ENCODE data around the gene HLA-DOB.

The HLA-DOB gene

GRCh38 chr6:32843331-32843978, 26.7 kb upstream of the HLA-DOB start:
- no peak for DNase-seq

- DNase-seq, result no peak
Observed at GRCh38 chr6:32842690-32843089, 25.9 kb upstream of the HLA-DOB start.

- DNase-seq, result no peak
Observed at GRCh38 chr6:32842021-32842650, 25.3 kb upstream of the HLA-DOB start.

GRCh38 chr6:32840604-32841246, 23.9 kb upstream of the HLA-DOB start:
- no peak for DNase-seq

GRCh38 chr6:32839356-32839755, 22.6 kb upstream of the HLA-DOB start:
- DNase-seq, result no peak

GRCh38 chr6:32838114-32838958, 21.5 kb upstream of the HLA-DOB start, which contains the start of gene TAP2:
Gene TAP2 (minus strand): TSS chr6:32838739. CDS start chr6:32838233, 506 bp downstream.
- peak; percentile 70 for DNase-seq

- DNase-seq, result no peak
Observed at GRCh38 chr6:32837651-32838113, 20.9 kb upstream of the HLA-DOB start.

- no peak for DNase-seq
Observed at GRCh38 chr6:32836873-32837272, 20.1 kb upstream of the HLA-DOB start.

- DNase-seq, result no peak
Observed at GRCh38 chr6:32835167-32835893, 18.5 kb upstream of the HLA-DOB start.

GRCh38 chr6:32833664-32834063, 16.9 kb upstream of the HLA-DOB start:
- no peak for DNase-seq

- no peak for DNase-seq
Observed at GRCh38 chr6:32832535-32832934, 15.7 kb upstream of the HLA-DOB start.

GRCh38 chr6:32830936-32831335, 14.1 kb upstream of the HLA-DOB start:
- no peak for DNase-seq

GRCh38 chr6:32830017-32830416, 13.2 kb upstream of the HLA-DOB start:
- no peak for DNase-seq

GRCh38 chr6:32829495-32829894, 12.7 kb upstream of the HLA-DOB start:
- no peak for DNase-seq

GRCh38 chr6:32827025-32827424, 10.2 kb upstream of the HLA-DOB start:
- no peak for DNase-seq

- DNase-seq, result no peak
Observed at GRCh38 chr6:32825966-32826365, 9.2 kb upstream of the HLA-DOB start.

GRCh38 chr6:32819729-32820128, 2.9 kb upstream of the HLA-DOB start:
- no peak for DNase-seq

GRCh38 chr6:32818867-32819266, 2.1 kb upstream of the HLA-DOB start:
- no peak for DNase-seq

- DNase-seq, result no peak
Observed at GRCh38 chr6:32815996-32816395, 806 bp downstream of the HLA-DOB start.

- DNase-seq, result no peak
Observed at GRCh38 chr6:32815115-32815514, 1.7 kb downstream of the HLA-DOB start.

- DNase-seq, result no peak
Observed at GRCh38 chr6:32814145-32814544, 2.7 kb downstream of the HLA-DOB start.

GRCh38 chr6:32809171-32809570, 7.6 kb downstream of the HLA-DOB start:
- no peak for DNase-seq

Measured in SHP77 treated with DMSO at 0.1 percent for 48 hours (cell line).